ENCODE data around the gene CLASP1.

DNA sequence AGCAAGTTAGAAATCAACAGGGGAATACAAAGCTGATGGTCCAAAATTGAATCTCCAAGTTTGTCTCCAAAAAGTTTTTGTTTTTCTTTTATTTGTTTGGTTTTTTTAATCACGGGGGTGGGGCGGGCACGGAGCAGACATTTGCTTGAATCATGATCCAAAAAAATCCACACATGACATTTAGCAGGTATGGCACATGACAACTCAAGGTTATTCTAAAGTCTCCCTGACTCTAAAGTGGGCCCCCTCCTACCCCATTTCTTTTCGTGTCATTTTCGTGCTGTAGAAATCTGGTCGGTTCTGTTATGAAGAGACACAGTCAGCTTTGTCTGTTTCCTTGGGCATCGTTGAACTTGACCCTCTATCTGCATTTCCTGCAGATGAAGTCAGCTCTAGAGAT lies 104.0 kb downstream of the CLASP1 start:
- no peak for TF ChIP-seq POLR2A (IDR thresholded peaks at IDR 0.05)
- TF ChIP-seq, protein P1, sequence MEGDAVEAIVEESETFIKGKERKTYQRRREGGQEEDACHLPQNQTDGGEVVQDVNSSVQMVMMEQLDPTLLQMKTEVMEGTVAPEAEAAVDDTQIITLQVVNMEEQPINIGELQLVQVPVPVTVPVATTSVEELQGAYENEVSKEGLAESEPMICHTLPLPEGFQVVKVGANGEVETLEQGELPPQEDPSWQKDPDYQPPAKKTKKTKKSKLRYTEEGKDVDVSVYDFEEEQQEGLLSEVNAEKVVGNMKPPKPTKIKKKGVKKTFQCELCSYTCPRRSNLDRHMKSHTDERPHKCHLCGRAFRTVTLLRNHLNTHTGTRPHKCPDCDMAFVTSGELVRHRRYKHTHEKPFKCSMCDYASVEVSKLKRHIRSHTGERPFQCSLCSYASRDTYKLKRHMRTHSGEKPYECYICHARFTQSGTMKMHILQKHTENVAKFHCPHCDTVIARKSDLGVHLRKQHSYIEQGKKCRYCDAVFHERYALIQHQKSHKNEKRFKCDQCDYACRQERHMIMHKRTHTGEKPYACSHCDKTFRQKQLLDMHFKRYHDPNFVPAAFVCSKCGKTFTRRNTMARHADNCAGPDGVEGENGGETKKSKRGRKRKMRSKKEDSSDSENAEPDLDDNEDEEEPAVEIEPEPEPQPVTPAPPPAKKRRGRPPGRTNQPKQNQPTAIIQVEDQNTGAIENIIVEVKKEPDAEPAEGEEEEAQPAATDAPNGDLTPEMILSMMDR (IDR thresholded peaks at IDR 0.05), result no peak
